Measurements from ENCODE around the gene CYSLTR2.

CYSLTR2 gene

GRCh38 chr13:48653472-48653939, at the start of gene CYSLTR2:
Gene CYSLTR2 (plus strand): TSS chr13:48653929. CDS start chr13:48706818, 52,889 bp downstream.
- no peak for DNase-seq (ENCODE audit: low read depth in 2 of 2)

GRCh38 chr13:48615049-48615448, 38.7 kb upstream of the CYSLTR2 start:
- no peak for DNase-seq (ENCODE audit: low read depth in 2 of 2)

- DNase-seq (ENCODE audit: low read depth in 2 of 2) = no peak
Observed at GRCh38 chr13:48618937-48619336, 34.8 kb upstream of the CYSLTR2 start.

GRCh38 chr13:48621056-48621455, 32.7 kb upstream of the CYSLTR2 start:
- no peak for DNase-seq (ENCODE audit: low read depth in 2 of 2)

- no peak for DNase-seq (ENCODE audit: low read depth in 2 of 2)
Observed at GRCh38 chr13:48624016-48624415, 29.7 kb upstream of the CYSLTR2 start.

GRCh38 chr13:48624858-48625257, 28.9 kb upstream of the CYSLTR2 start:
- no peak for DNase-seq (ENCODE audit: low read depth in 2 of 2)

GRCh38 chr13:48625413-48626076, 28.2 kb upstream of the CYSLTR2 start:
- DNase-seq (ENCODE audit: low read depth in 2 of 2) = no peak

GRCh38 chr13:48626077-48626449, 27.7 kb upstream of the CYSLTR2 start:
- no peak for DNase-seq (ENCODE audit: low read depth in 2 of 2)

- DNase-seq (ENCODE audit: low read depth in 2 of 2) = no peak
Observed at GRCh38 chr13:48626726-48627451, 26.8 kb upstream of the CYSLTR2 start.

GRCh38 chr13:48629277-48629676, 24.5 kb upstream of the CYSLTR2 start:
- DNase-seq (ENCODE audit: low read depth in 2 of 2) = no peak

GRCh38 chr13:48630291-48630690, 23.4 kb upstream of the CYSLTR2 start:
- no peak for DNase-seq (ENCODE audit: low read depth in 2 of 2)

GRCh38 chr13:48630773-48631172, 23.0 kb upstream of the CYSLTR2 start:
- no peak for DNase-seq (ENCODE audit: low read depth in 2 of 2)

- DNase-seq (ENCODE audit: low read depth in 2 of 2) = no peak
Observed at GRCh38 chr13:48631441-48631840, 22.3 kb upstream of the CYSLTR2 start.

- no peak for DNase-seq (ENCODE audit: low read depth in 2 of 2)
Observed at GRCh38 chr13:48633700-48634099, 20.0 kb upstream of the CYSLTR2 start.

GRCh38 chr13:48634636-48635035, 19.1 kb upstream of the CYSLTR2 start:
- DNase-seq (ENCODE audit: low read depth in 2 of 2) = no peak

- no peak for DNase-seq (ENCODE audit: low read depth in 2 of 2)
Observed at GRCh38 chr13:48635478-48635877, 18.3 kb upstream of the CYSLTR2 start.

GRCh38 chr13:48636550-48636949, 17.2 kb upstream of the CYSLTR2 start:
- DNase-seq (ENCODE audit: low read depth in 2 of 2) = no peak

GRCh38 chr13:48637601-48638000, 16.1 kb upstream of the CYSLTR2 start:
- no peak for DNase-seq (ENCODE audit: low read depth in 2 of 2)

GRCh38 chr13:48640767-48641166, 13.0 kb upstream of the CYSLTR2 start:
- no peak for DNase-seq (ENCODE audit: low read depth in 2 of 2)

- DNase-seq (ENCODE audit: low read depth in 2 of 2) = no peak
Observed at GRCh38 chr13:48641404-48641803, 12.3 kb upstream of the CYSLTR2 start.

GRCh38 chr13:48642061-48642460, 11.7 kb upstream of the CYSLTR2 start:
- DNase-seq (ENCODE audit: low read depth in 2 of 2) = no peak

GRCh38 chr13:48643159-48643558, 10.6 kb upstream of the CYSLTR2 start:
- no peak for DNase-seq (ENCODE audit: low read depth in 2 of 2)

GRCh38 chr13:48644141-48644540, 9.6 kb upstream of the CYSLTR2 start:
- DNase-seq (ENCODE audit: low read depth in 2 of 2) = no peak
